NT2/D1 (cell line): ENCODE results near the gene PCSK9.

Source experiments
- DNase-seq: peaks from one replicate; pipeline ENCODE4 v3.0.0-alpha.2; 2011; ENCODE audit warnings: low read depth, low spot score
- H3K27me3 ChIP-seq: 2 replicates; pipeline ENCODE4 v1.6.0; 2011; ENCODE audit warnings: mild to moderate bottlenecking; ENCODE audit not compliant: insufficient read length, insufficient read depth
- H3K36me3 ChIP-seq: 2 replicates; pipeline ENCODE4 v1.6.1; 2011; ENCODE audit warnings: mild to moderate bottlenecking, low read length, mixed read lengths; ENCODE audit not compliant: insufficient read depth, insufficient read length
- H3K4me1 ChIP-seq: 2 replicates; pipeline ENCODE4 v1.5.1; 2011; ENCODE audit not compliant: insufficient read depth, insufficient read length
- H3K4me3 ChIP-seq: 2 replicates; pipeline ENCODE4 v1.5.1; 2011; ENCODE audit warnings: low read depth; ENCODE audit not compliant: insufficient read length
- H3K9ac ChIP-seq: 2 replicates; pipeline ENCODE4 v1.6.0; 2011; ENCODE audit warnings: low read depth; ENCODE audit not compliant: insufficient read length
- H3K9me3 ChIP-seq: 2 replicates; pipeline ENCODE4 v1.5.1; 2011; ENCODE audit warnings: mild to moderate bottlenecking, low read length; ENCODE audit not compliant: insufficient read depth
- SUZ12 ChIP-seq: IDR thresholded peaks from 2 replicates; pipeline ENCODE4 v1.6.1; 2011; ENCODE audit not compliant: insufficient read length, insufficient read depth; ENCODE audit errors: extremely low read depth
- YY1 ChIP-seq: IDR thresholded peaks from 2 replicates; pipeline ENCODE4 v1.6.1; 2011; ENCODE audit not compliant: insufficient read length, insufficient read depth
- ZNF274 ChIP-seq: IDR thresholded peaks from 2 replicates; pipeline ENCODE4 v1.6.1; 2011; ENCODE audit warnings: mild to moderate bottlenecking, low read depth, low read length

The PCSK9 gene

GRCh38 chr1:55000110-55001085 lies 39.0 kb upstream of the PCSK9 start:
- no peak for DNase-seq
- H3K27me3 ChIP-seq = peaks cover 8% of the 10 kb centered on the region
- no peaks in the 10 kb centered on the region for H3K36me3 ChIP-seq
- no peaks in the 10 kb centered on the region for H3K9me3 ChIP-seq
- peaks cover 37% of the 10 kb centered on the region for H3K4me1 ChIP-seq
- H3K4me3 ChIP-seq = no peak overlapping the region
- TF ChIP-seq SUZ12 = no peak
- no peak for TF ChIP-seq ZNF274
- no peak for TF ChIP-seq YY1
- no peak overlapping the region for H3K9ac ChIP-seq

GRCh38 chr1:55001311-55001710 lies 38.0 kb upstream of the PCSK9 start:
- TF ChIP-seq ZNF274 (no peak), SUZ12 (no peak), YY1 (no peak)
- H3K27me3 ChIP-seq = peaks cover 8% of the 10 kb centered on the region

GRCh38 chr1:55002686-55003085 lies 36.7 kb upstream of the PCSK9 start:
- H3K36me3 ChIP-seq = no peaks in the 10 kb centered on the region

More at GRCh38 chr1:55001311-55001710, 38.0 kb upstream of the PCSK9 start:
- Histone ChIP-seq H3K36me3 (no peaks in the 10 kb centered on the region), H3K4me3 (no peak overlapping the region), H3K9ac (no peak overlapping the region), H3K9me3 (no peaks in the 10 kb centered on the region), H3K4me1 (peaks cover 28% of the 10 kb centered on the region)
- no peak for DNase-seq

GRCh38 chr1:55005351-55006140 lies 33.8 kb upstream of the PCSK9 start:
- TF ChIP-seq SUZ12 = no peak
- no peak for TF ChIP-seq YY1
- no peak for TF ChIP-seq ZNF274
- Histone ChIP-seq H3K9me3 (peaks cover 16% of the 10 kb centered on the region; the same call in 1 of the 2 replicates), H3K27me3 (no peaks in the 10 kb centered on the region), H3K4me1 (peaks cover 13% of the 10 kb centered on the region), H3K9ac (no peak overlapping the region), H3K36me3 (no peaks in the 10 kb centered on the region), H3K4me3 (no peak overlapping the region)
- DNase-seq = no peak

More at GRCh38 chr1:55002686-55003085, 36.7 kb upstream of the PCSK9 start:
- no peak overlapping the region for H3K4me3 ChIP-seq
- DNase-seq = no peak
- H3K9me3 ChIP-seq = no peaks in the 10 kb centered on the region
- no peak overlapping the region for H3K9ac ChIP-seq
- no peak for TF ChIP-seq ZNF274
- TF ChIP-seq YY1 = no peak
- TF ChIP-seq SUZ12 = no peak
- no peaks in the 10 kb centered on the region for H3K27me3 ChIP-seq
- H3K4me1 ChIP-seq = peaks cover 22% of the 10 kb centered on the region

GRCh38 chr1:55006931-55007330 lies 32.4 kb upstream of the PCSK9 start:
- TF ChIP-seq ZNF274 (no peak), SUZ12 (no peak), YY1 (no peak)
- no peaks in the 10 kb centered on the region for H3K27me3 ChIP-seq
- no peak for DNase-seq
- H3K4me3 ChIP-seq = no peak overlapping the region
- no peak overlapping the region for H3K9ac ChIP-seq
- H3K36me3 ChIP-seq = no peaks in the 10 kb centered on the region
- H3K9me3 ChIP-seq = peaks cover 16% of the 10 kb centered on the region; the same call in 1 of the 2 replicates
- peaks cover 16% of the 10 kb centered on the region for H3K4me1 ChIP-seq

GRCh38 chr1:55007625-55008024 lies 31.7 kb upstream of the PCSK9 start:
- Histone ChIP-seq H3K4me3 (no peak overlapping the region), H3K27me3 (no peaks in the 10 kb centered on the region), H3K36me3 (no peaks in the 10 kb centered on the region), H3K9me3 (peaks cover 16% of the 10 kb centered on the region; the same call in 1 of the 2 replicates), H3K4me1 (peaks cover 16% of the 10 kb centered on the region), H3K9ac (no peak overlapping the region)
- TF ChIP-seq SUZ12 = no peak
- no peak for TF ChIP-seq YY1
- no peak for TF ChIP-seq ZNF274
- DNase-seq = no peak
